Thyroid gland (tissue), 4 donors: ENCODE data around the gene SNAP29. TPM values are rescaled to one million over a fixed set of nuclear protein-coding genes. Genes with fewer than 3 reads are reported as not detected.

Experiments used
- DNase-seq, 2 donors: peaks; one replicate each; pipeline ENCODE4 v3.0.0-alpha.2; 2019
- H3K27ac ChIP-seq, 3 donors: fragments of 200-600 bp; sonication (generic); 1 replicate in 2 of 3; 2 replicates in 1 of 3; pipeline ENCODE4 v1.5.1; 2016 to 2019; ENCODE audit warnings: mild to moderate bottlenecking in 1 of 3, moderate library complexity in 1 of 3
- H3K27me3 ChIP-seq: fragments of 200-600 bp; sonication (generic); one replicate; pipeline ENCODE4 v1.5.1; 2019
- H3K36me3 ChIP-seq, 2 donors: fragments of 200-600 bp; sonication (generic); one replicate each; pipeline ENCODE4 v1.5.1; 2016 to 2019
- H3K4me1 ChIP-seq, 2 donors: fragments of 200-600 bp; sonication (generic); one replicate each; pipeline ENCODE4 v1.5.1; 2017 to 2019
- H3K4me3 ChIP-seq, 3 donors: fragments of 200-600 bp; sonication (generic); replicated peaks in 1 of 3; 1 replicate in 2 of 3; 2 replicates in 1 of 3; pipeline ENCODE4 v1.5.1; 2016; ENCODE audit warnings: mild to moderate bottlenecking in 1 of 3
- H3K9me3 ChIP-seq: fragments of 200-600 bp; sonication (generic); one replicate; pipeline ENCODE4 v1.5.1; 2017
- POLR2A ChIP-seq, 2 donors: fragments of 450-650 bp; IDR thresholded peaks; one replicate each; pipeline ENCODE4 v1.6.1; 2017; ENCODE audit warnings: antibody characterized with exemption in 2 of 2, mild to moderate bottlenecking in 2 of 2, moderate library complexity in 1 of 2
- WGBS, 2 donors: methylation state at CpG; one replicate each; pipeline ENCODE4 v1.1.5; 2017; 5-methylcytosine and 5-hydroxymethylcytosine counted together
- intact Hi-C: fragments of 100-400 bp; cut with DNase I; formaldehyde crosslinking; loops from one replicate; pipeline ENCODE4 v1.15.1; 2023
- total RNA-seq, 4 donors: library from RNA; depleted of rRNA; stranded (reverse); fragments of >200 nt; gene quantifications; one replicate each; pipeline ENCODE4 v1.2.3, GENCODE V29; 2016
- TF ChIP-seq, protein P1 (sequence below), 6 experiments: fragments of 200-600 bp in 3 of 6; fragments of 450-650 bp in 3 of 6; sonication (generic) in 3 of 6; IDR thresholded peaks; one replicate each; pipeline ENCODE4 v1.5.1; 2016 to 2019; ENCODE audit warnings: antibody characterized with exemption in 6 of 6, mild to moderate bottlenecking in 2 of 6, inconsistent platforms in 1 of 6, moderate library complexity in 1 of 6

SNAP29 gene
- total RNA-seq, 4 donors from 2014 or later = 17.1 to 21.1 (median 17.6) TPM

DNA sequence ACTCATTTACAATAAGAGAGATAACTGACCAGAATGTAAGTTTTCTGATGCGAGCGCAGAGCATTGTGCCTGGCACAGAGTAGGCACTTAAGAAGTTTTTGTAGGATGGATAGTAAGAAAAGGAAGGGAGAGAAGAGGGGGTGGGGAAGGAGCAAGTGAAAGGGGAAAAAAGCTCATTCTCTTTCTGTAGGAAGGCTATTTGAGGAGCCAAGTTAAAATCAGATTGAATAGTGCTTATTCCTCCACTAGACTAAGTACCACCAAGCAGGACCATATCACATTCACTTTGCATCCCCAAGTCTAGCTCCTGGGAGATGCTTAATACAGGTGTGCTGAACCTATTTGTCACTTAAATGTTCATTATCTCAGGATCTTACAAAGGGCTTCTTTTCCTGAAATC lies 44.3 kb downstream of the SNAP29 start:
- no peak for DNase-seq
- no peak for TF ChIP-seq POLR2A (IDR thresholded peaks at IDR 0.05)
- TF ChIP-seq, protein P1, sequence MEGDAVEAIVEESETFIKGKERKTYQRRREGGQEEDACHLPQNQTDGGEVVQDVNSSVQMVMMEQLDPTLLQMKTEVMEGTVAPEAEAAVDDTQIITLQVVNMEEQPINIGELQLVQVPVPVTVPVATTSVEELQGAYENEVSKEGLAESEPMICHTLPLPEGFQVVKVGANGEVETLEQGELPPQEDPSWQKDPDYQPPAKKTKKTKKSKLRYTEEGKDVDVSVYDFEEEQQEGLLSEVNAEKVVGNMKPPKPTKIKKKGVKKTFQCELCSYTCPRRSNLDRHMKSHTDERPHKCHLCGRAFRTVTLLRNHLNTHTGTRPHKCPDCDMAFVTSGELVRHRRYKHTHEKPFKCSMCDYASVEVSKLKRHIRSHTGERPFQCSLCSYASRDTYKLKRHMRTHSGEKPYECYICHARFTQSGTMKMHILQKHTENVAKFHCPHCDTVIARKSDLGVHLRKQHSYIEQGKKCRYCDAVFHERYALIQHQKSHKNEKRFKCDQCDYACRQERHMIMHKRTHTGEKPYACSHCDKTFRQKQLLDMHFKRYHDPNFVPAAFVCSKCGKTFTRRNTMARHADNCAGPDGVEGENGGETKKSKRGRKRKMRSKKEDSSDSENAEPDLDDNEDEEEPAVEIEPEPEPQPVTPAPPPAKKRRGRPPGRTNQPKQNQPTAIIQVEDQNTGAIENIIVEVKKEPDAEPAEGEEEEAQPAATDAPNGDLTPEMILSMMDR (IDR thresholded peaks at IDR 0.05) = no peak
- no peaks in the 10 kb centered on the region for H3K27me3 ChIP-seq
- no peak overlapping the region for H3K4me3 ChIP-seq
- no peaks in the 10 kb centered on the region for H3K9me3 ChIP-seq
- whole genome bisulfite sequencing, 2 donors = 96 to 98% methylated on average over 2 of the region's 2 CpGs
- no peak overlapping the region for H3K27ac ChIP-seq
- intact Hi-C loops = no loop called here
- no peaks in the 10 kb centered on the region for H3K36me3 ChIP-seq
- H3K4me1 ChIP-seq = no peaks in the 10 kb centered on the region

DNA sequence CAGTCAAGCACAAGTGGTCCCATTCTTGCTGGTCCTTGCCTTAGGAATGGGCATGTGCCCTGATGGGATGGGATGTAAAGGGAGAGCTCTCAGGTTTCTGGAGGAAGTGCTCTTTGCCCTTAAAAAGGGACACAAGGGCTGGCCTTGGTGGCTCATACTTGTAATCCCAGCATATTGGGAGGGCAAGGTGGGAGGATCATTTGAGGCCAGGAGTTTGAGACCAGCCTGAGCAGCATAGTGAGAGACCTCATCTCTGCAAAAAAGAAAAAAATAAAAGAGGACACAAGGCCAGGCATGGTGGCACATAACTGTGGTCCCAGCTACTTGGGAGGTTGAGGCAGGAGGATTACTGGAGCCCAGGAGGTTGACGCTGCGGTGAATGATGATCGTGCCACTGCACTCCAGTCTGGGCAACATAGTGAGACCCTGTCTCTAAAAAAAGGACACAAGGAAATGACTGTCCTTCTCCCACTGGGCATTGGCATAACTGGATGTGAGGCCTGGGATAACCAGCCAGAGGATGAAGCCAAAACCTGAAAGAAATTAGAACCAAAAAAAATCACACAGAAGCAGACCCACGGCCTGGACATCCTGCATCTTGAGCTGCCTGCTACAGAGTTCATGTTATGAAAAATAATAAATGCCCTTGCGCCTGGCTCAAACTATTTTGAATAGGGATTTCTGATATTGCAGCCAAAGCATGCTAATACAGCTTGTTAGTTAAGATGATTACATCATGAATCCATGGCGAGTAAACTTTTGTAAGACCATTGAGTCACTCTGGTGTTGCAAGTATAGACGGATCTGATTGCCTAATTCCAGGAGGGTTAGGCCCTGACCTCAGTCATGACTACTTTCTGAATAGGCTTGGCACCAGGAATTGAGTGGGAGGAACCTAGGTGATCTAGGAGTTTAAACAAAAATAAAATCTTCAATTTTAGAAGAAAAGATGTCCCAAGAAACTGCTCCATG lies 45.5 kb downstream of the SNAP29 start:
- no peaks in the 10 kb centered on the region for H3K4me1 ChIP-seq
- no peaks in the 10 kb centered on the region for H3K9me3 ChIP-seq
- 85 to 90% methylated on average over 7 of the region's 7 CpGs for WGBS, 2 donors
- intact Hi-C loops = no loop called here
- H3K36me3 ChIP-seq = no peaks in the 10 kb centered on the region
- TF ChIP-seq POLR2A (IDR thresholded peaks at IDR 0.05) = no peak
- TF ChIP-seq, protein P1 (IDR thresholded peaks at IDR 0.05) = no peak
- no peak overlapping the region for H3K27ac ChIP-seq
- H3K27me3 ChIP-seq = no peaks in the 10 kb centered on the region
- DNase-seq = no peak
- no peak overlapping the region for H3K4me3 ChIP-seq

- no peak for TF ChIP-seq POLR2A (IDR thresholded peaks at IDR 0.05)
- TF ChIP-seq, protein P1 (IDR thresholded peaks at IDR 0.05) = no peak
- WGBS, 2 donors = 76 to 85% methylated on average over 3 of the region's 3 CpGs
- H3K9me3 ChIP-seq = no peaks in the 10 kb centered on the region
- DNase-seq = no peak
- intact Hi-C loops = no loop called here
- no peak overlapping the region for H3K27ac ChIP-seq
- H3K36me3 ChIP-seq = no peaks in the 10 kb centered on the region
- H3K27me3 ChIP-seq = no peaks in the 10 kb centered on the region
- H3K4me3 ChIP-seq = no peak overlapping the region
- no peaks in the 10 kb centered on the region for H3K4me1 ChIP-seq
Measured at GRCh38 chr22:20904980-20905355, 46.2 kb downstream of the SNAP29 start.

- intact Hi-C loops = no loop called here
- WGBS, 2 donors = 77% methylated on average over 4 of the region's 4 CpGs
- Histone ChIP-seq H3K27me3 (no peaks in the 10 kb centered on the region), H3K4me1 (no peaks in the 10 kb centered on the region), H3K36me3 (no peaks in the 10 kb centered on the region), H3K9me3 (no peaks in the 10 kb centered on the region), H3K4me3 (no peak overlapping the region), H3K27ac (no peak overlapping the region)
- DNase-seq = no peak
- TF ChIP-seq, protein P1 (IDR thresholded peaks at IDR 0.05) = no peak
- no peak for TF ChIP-seq POLR2A (IDR thresholded peaks at IDR 0.05)
Measured at GRCh38 chr22:20905415-20906386, 46.9 kb downstream of the SNAP29 start.
